ENCODE data around the gene ENTPD2.

ENTPD2 gene

DNA sequence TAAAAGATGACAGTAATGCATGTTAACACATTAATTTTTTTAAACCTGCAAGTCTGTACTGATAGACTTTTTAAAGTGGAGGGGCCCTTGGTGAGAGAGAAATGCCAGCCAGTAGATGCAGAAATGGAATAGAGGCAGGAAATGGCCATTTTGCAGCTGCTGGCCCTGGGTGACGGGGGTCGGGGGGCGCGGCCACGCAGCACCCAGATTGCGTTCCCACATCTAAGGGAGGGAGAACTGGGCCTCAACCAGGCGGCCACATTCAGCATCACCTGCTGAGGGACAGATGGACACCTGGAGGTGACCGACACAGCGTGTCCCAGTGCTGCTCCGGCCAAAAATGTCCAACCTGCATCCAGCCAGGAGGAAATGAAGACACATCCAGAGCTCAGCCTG, 51.2 kb downstream of the ENTPD2 start:
- DNase-seq = no peak
- Histone ChIP-seq H3K4me3 (ENCODE audit: low read depth, low read length) (no peak overlapping the region), H3K27ac (no peak overlapping the region), H3K27me3 (ENCODE audit: insufficient read depth, low read depth, severe bottlenecking) (no peaks in the 10 kb centered on the region), H3K36me3 (no peaks in the 10 kb centered on the region), H3K9me3 (ENCODE audit: severe bottlenecking) (peaks cover 2% of the 10 kb centered on the region)
- TF ChIP-seq, protein P1, sequence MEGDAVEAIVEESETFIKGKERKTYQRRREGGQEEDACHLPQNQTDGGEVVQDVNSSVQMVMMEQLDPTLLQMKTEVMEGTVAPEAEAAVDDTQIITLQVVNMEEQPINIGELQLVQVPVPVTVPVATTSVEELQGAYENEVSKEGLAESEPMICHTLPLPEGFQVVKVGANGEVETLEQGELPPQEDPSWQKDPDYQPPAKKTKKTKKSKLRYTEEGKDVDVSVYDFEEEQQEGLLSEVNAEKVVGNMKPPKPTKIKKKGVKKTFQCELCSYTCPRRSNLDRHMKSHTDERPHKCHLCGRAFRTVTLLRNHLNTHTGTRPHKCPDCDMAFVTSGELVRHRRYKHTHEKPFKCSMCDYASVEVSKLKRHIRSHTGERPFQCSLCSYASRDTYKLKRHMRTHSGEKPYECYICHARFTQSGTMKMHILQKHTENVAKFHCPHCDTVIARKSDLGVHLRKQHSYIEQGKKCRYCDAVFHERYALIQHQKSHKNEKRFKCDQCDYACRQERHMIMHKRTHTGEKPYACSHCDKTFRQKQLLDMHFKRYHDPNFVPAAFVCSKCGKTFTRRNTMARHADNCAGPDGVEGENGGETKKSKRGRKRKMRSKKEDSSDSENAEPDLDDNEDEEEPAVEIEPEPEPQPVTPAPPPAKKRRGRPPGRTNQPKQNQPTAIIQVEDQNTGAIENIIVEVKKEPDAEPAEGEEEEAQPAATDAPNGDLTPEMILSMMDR (IDR thresholded peaks at IDR 0.05; ENCODE audit: low read depth, low read length) = no peak

DNA sequence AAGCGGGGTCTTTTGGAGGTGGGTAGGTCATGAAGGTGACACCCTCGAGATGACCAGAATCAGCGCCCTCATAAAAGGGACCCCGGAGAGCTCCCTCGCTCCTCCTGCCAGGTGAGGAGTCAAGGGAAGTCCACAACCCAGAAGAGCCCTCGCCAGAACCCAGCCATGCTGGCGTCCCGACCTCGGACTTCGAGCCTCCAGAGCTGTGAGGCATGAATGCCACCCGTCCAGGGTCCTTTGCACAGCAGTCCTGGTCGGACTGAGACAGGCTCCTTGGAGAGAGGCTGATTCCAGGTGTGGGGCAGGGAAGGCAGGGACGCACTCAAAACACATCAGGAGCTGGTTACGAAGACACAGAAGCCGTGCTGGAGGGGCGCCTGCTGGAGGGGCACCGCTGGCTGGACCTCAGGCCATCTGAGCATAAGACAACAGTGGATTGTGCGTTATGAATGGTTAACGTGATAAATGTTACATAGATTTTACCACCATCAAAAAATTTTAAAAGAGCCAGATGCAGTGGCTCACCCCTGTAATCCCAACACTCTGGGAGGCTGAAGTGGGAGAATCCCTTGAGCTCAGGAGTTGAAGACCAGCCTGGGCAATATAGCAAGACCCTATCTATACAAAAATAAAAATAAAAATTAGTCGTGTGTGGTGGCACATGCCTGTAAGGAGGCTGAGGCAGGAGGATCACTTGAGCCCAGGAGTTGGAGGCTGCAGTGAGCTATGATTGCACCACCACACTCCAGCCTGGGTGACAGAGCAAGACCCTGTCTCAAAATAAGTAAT, 51.8 kb downstream of the ENTPD2 start:
- no peak for DNase-seq
- H3K4me3 ChIP-seq (ENCODE audit: low read depth, low read length) = no peak overlapping the region
- H3K27me3 ChIP-seq (ENCODE audit: insufficient read depth, low read depth, severe bottlenecking) = no peaks in the 10 kb centered on the region
- no peak overlapping the region for H3K27ac ChIP-seq
- no peaks in the 10 kb centered on the region for H3K36me3 ChIP-seq
- TF ChIP-seq, protein P1 (IDR thresholded peaks at IDR 0.05; ENCODE audit: low read depth, low read length) = no peak
- peaks cover 2% of the 10 kb centered on the region for H3K9me3 ChIP-seq (ENCODE audit: severe bottlenecking)

DNA sequence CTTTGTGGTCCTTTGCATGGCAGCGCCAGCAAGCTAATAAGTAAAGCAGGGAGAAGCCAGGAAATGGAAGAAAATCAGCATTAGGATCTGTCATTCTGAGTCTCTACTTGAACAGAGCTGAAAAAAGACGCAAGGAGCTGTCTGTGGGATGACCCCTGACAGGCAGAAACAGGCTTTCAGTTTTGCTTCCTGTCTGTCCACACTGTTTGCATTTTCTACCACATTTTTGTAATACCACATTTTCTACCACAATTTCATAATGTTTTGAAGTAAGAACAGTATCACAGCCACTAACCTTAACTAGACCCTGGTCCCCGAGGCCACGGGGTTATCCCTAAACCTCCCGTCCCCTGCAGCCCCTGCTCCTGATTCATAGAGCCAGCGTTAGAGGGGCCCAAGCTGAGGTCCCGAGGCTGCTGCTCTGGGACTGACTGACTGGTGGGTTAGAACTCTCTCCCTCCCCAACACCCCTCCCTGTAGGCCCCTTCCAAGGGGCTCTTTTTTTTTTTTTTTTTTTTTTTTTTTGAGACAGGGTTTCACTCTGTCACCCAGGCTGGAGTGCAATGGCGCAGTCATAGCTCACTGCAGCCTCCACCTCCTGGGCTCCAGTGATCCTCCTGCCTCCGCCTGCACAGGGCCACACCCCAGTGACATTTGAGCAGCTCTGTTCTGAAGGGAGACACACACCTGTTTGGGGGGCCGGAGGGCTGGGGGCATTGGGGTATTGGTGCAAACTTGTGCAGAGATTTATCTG, 53.5 kb downstream of the ENTPD2 start:
- Histone ChIP-seq H3K27me3 (ENCODE audit: insufficient read depth, low read depth, severe bottlenecking) (no peaks in the 10 kb centered on the region), H3K27ac (no peak overlapping the region), H3K4me3 (ENCODE audit: low read depth, low read length) (no peak overlapping the region), H3K9me3 (ENCODE audit: severe bottlenecking) (peaks cover 2% of the 10 kb centered on the region), H3K36me3 (no peaks in the 10 kb centered on the region; the same call in 1 of the 2 replicates)
- TF ChIP-seq, protein P1 (IDR thresholded peaks at IDR 0.05; ENCODE audit: low read depth, low read length) = no peak
- DNase-seq = no peak

Data from WERI-Rb-1 (cell line).